Left ventricle myocardium inferior (tissue), 1 donor: ENCODE data around the gene FRY. TPM values are rescaled to one million over a fixed set of nuclear protein-coding genes. Genes with fewer than 3 reads are reported as not detected.

Source experiments
- DNase-seq: peaks from one replicate; pipeline ENCODE4 v3.0.0-alpha.2; 2020
- H3K27ac ChIP-seq: fragments of 200-600 bp; replicated peaks from 2 replicates; pipeline ENCODE4 v1.8.0; 2021
- H3K27me3 ChIP-seq: fragments of 200-600 bp; 2 replicates; pipeline ENCODE4 v1.8.0; 2021; ENCODE audit warnings: low read depth
- H3K36me3 ChIP-seq: fragments of 200-600 bp; 2 replicates; pipeline ENCODE4 v1.8.0; 2021
- H3K4me1 ChIP-seq: fragments of 200-600 bp; 2 replicates; pipeline ENCODE4 v1.8.0; 2021
- H3K4me3 ChIP-seq: fragments of 200-600 bp; 2 replicates; pipeline ENCODE4 v1.8.0; 2021; ENCODE audit warnings: mild to moderate bottlenecking, moderate library complexity
- H3K9me3 ChIP-seq: fragments of 200-600 bp; replicated peaks from 2 replicates; pipeline ENCODE4 v1.8.0; 2021
- CTCF ChIP-seq: fragments of 200-600 bp; IDR thresholded peaks from 2 replicates; pipeline ENCODE4 v1.8.0; 2021; ENCODE audit warnings: antibody characterized with exemption, mild to moderate bottlenecking, borderline replicate concordance
- intact Hi-C: fragments of 100-400 bp; cut with micrococcal nuclease; formaldehyde crosslinking; loops from one replicate; pipeline ENCODE4 v1.11.0; 2022
- total RNA-seq: library from RNA; stranded (reverse); fragmentation: NEBNext Ultra II Directional; extraction: Animal tissue kit (Norgen Biotek cat#: 25700); gene quantifications from one replicate; pipeline ENCODE4 v1.2.1, GENCODE V29; 2021
- donor health status: DM: no; HTN: yes; CAD: no; lungs with severe emphysema.

Gene FRY
- total RNA-seq, 1 donor from 2014 or later, result 167 TPM

DNA sequence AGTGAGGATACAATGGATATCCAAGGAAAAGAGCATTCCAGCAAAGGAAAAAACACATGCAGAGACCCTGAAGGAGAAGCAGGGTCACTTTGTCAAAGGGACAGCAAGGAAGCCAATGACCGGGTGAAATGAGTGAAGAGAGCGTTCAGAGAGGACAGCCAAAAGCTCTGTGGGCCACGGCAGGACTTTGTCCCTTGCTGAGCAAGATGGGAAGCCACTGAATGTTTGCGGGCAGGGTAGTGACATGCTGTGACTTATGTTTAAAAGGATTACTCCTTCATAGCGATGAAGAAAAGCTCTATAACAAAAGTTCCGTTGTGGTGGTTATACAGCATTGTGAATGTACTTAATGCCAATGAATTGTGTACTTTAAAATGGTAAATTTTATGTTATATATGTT, 267.1 kb downstream of the FRY start:
- DNase-seq, result no peak
- Histone ChIP-seq H3K9me3 (no peaks in the 10 kb centered on the region), H3K4me1 (no peaks in the 10 kb centered on the region), H3K4me3 (no peak overlapping the region), H3K27ac (no peak overlapping the region), H3K36me3 (peaks cover 38% of the 10 kb centered on the region), H3K27me3 (no peaks in the 10 kb centered on the region)
- TF ChIP-seq CTCF, result no peak
- intact Hi-C loops, result no loop called here

GRCh38 chr13:32299893-32300292, 268.3 kb downstream of the FRY start:
- Histone ChIP-seq H3K27me3 (no peaks in the 10 kb centered on the region), H3K4me3 (no peak overlapping the region), H3K27ac (no peak overlapping the region), H3K9me3 (no peaks in the 10 kb centered on the region), H3K36me3 (peaks cover 26% of the 10 kb centered on the region), H3K4me1 (no peaks in the 10 kb centered on the region)
- TF ChIP-seq CTCF, result no peak
- intact Hi-C loops, result loop anchor here (10.0 kb wide), 1 partner anchor 385 kb away; no protein-coding TSS in a partner anchor
- DNase-seq, result no peak

GRCh38 chr13:32300406-32300805, 268.8 kb downstream of the FRY start:
- Histone ChIP-seq H3K9me3 (no peaks in the 10 kb centered on the region), H3K36me3 (peaks cover 21% of the 10 kb centered on the region), H3K4me1 (no peaks in the 10 kb centered on the region), H3K27me3 (no peaks in the 10 kb centered on the region), H3K27ac (no peak overlapping the region), H3K4me3 (no peak overlapping the region)
- DNase-seq, result no peak
- intact Hi-C loops, result loop anchor here (10.0 kb wide), 1 partner anchor 386 kb away; no protein-coding TSS in a partner anchor
- TF ChIP-seq CTCF, result no peak

- no peaks in the 10 kb centered on the region for H3K9me3 ChIP-seq
These were observed 269.3 kb downstream of the FRY start for GRCh38 chr13:32300920-32301319.

DNA sequence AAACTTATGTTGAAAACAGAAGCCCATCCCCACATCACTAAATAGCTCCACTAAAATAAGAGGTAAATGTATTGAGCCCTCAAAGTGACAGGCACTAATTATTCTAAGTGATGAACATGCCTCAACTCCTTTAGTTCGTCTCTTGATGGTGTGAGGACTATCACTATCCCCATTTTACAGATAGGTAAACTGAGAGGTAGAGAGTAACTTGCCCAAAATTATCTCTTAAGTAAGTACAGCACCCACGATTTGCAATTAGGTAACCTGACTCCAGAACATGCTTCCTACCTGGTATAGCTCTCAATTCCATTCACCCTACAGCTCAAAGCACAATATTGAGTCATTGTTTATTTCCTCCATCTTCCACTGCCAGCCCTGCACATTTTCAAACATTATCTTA, 270.9 kb downstream of the FRY start:
- TF ChIP-seq CTCF, result no peak
- H3K9me3 ChIP-seq, result no peaks in the 10 kb centered on the region
- no peak overlapping the region for H3K27ac ChIP-seq
- H3K36me3 ChIP-seq, result peaks cover 7% of the 10 kb centered on the region
- H3K27me3 ChIP-seq, result no peaks in the 10 kb centered on the region
- no peaks in the 10 kb centered on the region for H3K4me1 ChIP-seq
- intact Hi-C loops, result loop anchor here (10.0 kb wide), 1 partner anchor 388 kb away; no protein-coding TSS in a partner anchor
- DNase-seq, result no peak
- H3K4me3 ChIP-seq, result no peak overlapping the region

More at GRCh38 chr13:32300920-32301319, 269.3 kb downstream of the FRY start:
- Histone ChIP-seq H3K4me3 (no peak overlapping the region), H3K4me1 (no peaks in the 10 kb centered on the region), H3K27ac (no peak overlapping the region), H3K27me3 (no peaks in the 10 kb centered on the region), H3K36me3 (peaks cover 16% of the 10 kb centered on the region)
- intact Hi-C loops, result loop anchor here (10.0 kb wide), 1 partner anchor 386 kb away; no protein-coding TSS in a partner anchor
- TF ChIP-seq CTCF, result no peak
- DNase-seq, result no peak
